GM18498 (cell line): ENCODE measurements around the gene IGDCC3.

Source experiments
- ATAC-seq: cut with Tn5 transposase; IDR thresholded peaks from one replicate; pipeline ENCODE4 v1.9.1; 2021; ENCODE audit warnings: mild to moderate bottlenecking, moderate library complexity; ENCODE audit not compliant: unreplicated experiment

Gene IGDCC3

GRCh38 chr15:65377976-65378366, at the start of gene IGDCC3:
Gene IGDCC3, minus strand, starts transcription at chr15:65378002. Its CDS starts 214 bp downstream, at chr15:65377788.
- no peak for ATAC-seq

GRCh38 chr15:65426216-65426853, 48.5 kb upstream of the IGDCC3 start:
- ATAC-seq, result no peak

- no peak for ATAC-seq
Measured at GRCh38 chr15:65424683-65425082, 46.9 kb upstream of the IGDCC3 start.

- ATAC-seq, result no peak
Measured at GRCh38 chr15:65423976-65424679, 46.3 kb upstream of the IGDCC3 start.

GRCh38 chr15:65423150-65423975, 45.6 kb upstream of the IGDCC3 start:
- ATAC-seq, result no peak

- ATAC-seq, result no peak
Measured at GRCh38 chr15:65421360-65422215, 43.8 kb upstream of the IGDCC3 start.

GRCh38 chr15:65420975-65421359, 43.2 kb upstream of the IGDCC3 start:
- ATAC-seq, result no peak

GRCh38 chr15:65418596-65418995, 40.8 kb upstream of the IGDCC3 start:
- ATAC-seq, result no peak

GRCh38 chr15:65416845-65417416, 39.1 kb upstream of the IGDCC3 start:
- ATAC-seq, result no peak

GRCh38 chr15:65414841-65415621, 37.2 kb upstream of the IGDCC3 start:
- ATAC-seq, result no peak

- ATAC-seq, result no peak
Measured at GRCh38 chr15:65413760-65414144, 36.0 kb upstream of the IGDCC3 start.

GRCh38 chr15:65413051-65413759, 35.4 kb upstream of the IGDCC3 start:
- no peak for ATAC-seq

- no peak for ATAC-seq
Measured at GRCh38 chr15:65412556-65412955, 34.8 kb upstream of the IGDCC3 start.

GRCh38 chr15:65411465-65412071, 33.8 kb upstream of the IGDCC3 start:
- ATAC-seq, result no peak

- no peak for ATAC-seq
Measured at GRCh38 chr15:65410972-65411371, 33.2 kb upstream of the IGDCC3 start.

GRCh38 chr15:65410036-65410435, 32.2 kb upstream of the IGDCC3 start:
- ATAC-seq, result no peak

- ATAC-seq, result no peak
Measured at GRCh38 chr15:65409036-65409631, 31.3 kb upstream of the IGDCC3 start.

- no peak for ATAC-seq
Measured at GRCh38 chr15:65408324-65409035, 30.7 kb upstream of the IGDCC3 start.
